H1 (cell line): ENCODE results near the gene RALGAPA2. TPM values are rescaled to one million over a fixed set of nuclear protein-coding genes. Genes with fewer than 3 reads are reported as not detected.

ENCODE experiments used
- CEBPB ChIP-seq: IDR thresholded peaks from 2 replicates; pipeline ENCODE4 v1.6.1; 2012; ENCODE audit warnings: low read depth, low read length
- EZH2 ChIP-seq: fragments of 200-600 bp; sonication (generic); IDR thresholded peaks from 2 replicates; pipeline ENCODE4 v1.7.1; 2012; ENCODE audit warnings: low read depth, mild to moderate bottlenecking, moderate library complexity, low read length, inconsistent platforms; ENCODE audit not compliant: severe bottlenecking
- NRF1 ChIP-seq: IDR thresholded peaks from 2 replicates; pipeline ENCODE4 v1.6.1; 2011; ENCODE audit warnings: mild to moderate bottlenecking, low read depth, low read length, improper control_type of control experiment
- RXRA ChIP-seq: IDR thresholded peaks from 2 replicates; pipeline ENCODE4 v1.6.1; 2011; ENCODE audit warnings: low read depth, mild to moderate bottlenecking, low read length, moderate library complexity; ENCODE audit not compliant: insufficient read depth
- polyA plus RNA-seq, 7 experiments: library from polyadenylated mRNA; depleted of rRNA in 3 of 7; stranded (reverse) in 5 of 7; unstranded in 2 of 7; fragments of >200 nt in 5 of 7; fragments of 200-250 nt in 2 of 7; gene quantifications; 1 replicate in 5 of 7; 2 replicates in 1 of 7; 4 replicates in 1 of 7; pipeline versions ENCODE4 v1.2.1 to v1.2.3, GENCODE V29; 2011 to 2013; ENCODE audit warnings: missing spikeins in 2 of 7, mixed read lengths in 2 of 7
- total RNA-seq: library from RNA; stranded (reverse); fragmentation: NEBNext Ultra II Directional; extraction: Animal tissue kit (Norgen Biotek cat#: 25700); gene quantifications from 2 replicates; pipeline ENCODE4 v1.2.1, GENCODE V29; 2021
- TF ChIP-seq, protein P1 (sequence below): IDR thresholded peaks from 2 replicates; pipeline ENCODE4 v1.6.1; 2011; ENCODE audit warnings: low read depth, mild to moderate bottlenecking, low read length; ENCODE audit not compliant: insufficient read depth

RALGAPA2 gene
- total and polyA plus RNA-seq, 2 of the 8 experiments (the other 6 are each of a cell fraction or from before 2014, with no cell fraction given): 5.1 to 25.5 TPM

DNA sequence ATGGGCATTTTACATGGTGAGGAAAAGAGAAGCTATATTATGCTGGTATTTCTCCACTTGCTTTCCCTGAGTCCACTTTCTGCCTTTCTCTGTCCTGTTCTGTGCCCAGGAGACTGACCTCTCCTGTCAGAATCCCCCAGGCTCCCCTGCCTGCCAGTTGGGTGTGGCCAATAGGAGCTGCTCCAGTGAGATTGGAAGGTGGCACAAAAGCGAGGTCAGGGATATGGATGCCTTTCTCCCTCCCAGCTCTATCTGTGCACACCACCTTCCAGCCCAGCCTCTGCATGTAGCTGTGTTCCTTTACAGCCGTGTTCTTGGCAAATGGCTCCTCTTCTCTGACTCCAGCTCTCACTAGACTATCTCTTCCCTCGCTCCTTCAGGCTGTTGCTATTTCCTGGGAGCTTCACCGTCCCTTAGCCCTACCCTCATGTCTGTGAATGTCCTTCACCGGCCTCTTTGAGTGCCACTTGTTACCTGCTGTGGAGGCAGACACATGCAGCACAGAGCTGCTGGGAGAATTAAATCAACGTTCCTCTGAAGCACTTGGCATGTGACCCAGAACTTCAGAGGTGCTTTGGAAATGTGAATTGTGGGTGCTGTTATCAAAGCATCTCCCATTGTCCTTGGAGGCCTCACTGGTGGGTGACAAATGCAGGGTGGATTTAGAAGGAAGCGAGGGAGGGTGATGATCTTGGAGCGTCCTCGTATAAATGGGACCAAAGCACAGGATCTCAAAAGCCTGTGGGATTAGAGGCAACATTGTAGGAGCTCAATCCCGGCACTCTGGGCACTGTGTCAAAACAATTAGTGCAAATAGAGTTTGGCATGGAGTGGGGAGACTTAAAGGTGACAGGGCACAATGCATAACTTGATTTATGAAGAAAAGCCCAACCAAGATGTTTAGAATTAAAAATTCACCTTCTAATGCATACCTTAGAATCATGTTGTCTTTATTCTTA is 28.9 kb upstream of the RALGAPA2 start (continued):
- TF ChIP-seq, protein P1, sequence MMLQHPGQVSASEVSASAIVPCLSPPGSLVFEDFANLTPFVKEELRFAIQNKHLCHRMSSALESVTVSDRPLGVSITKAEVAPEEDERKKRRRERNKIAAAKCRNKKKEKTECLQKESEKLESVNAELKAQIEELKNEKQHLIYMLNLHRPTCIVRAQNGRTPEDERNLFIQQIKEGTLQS: no peak
- no peak for TF ChIP-seq NRF1
- TF ChIP-seq EZH2: no peak
- no peak for TF ChIP-seq CEBPB
- TF ChIP-seq RXRA: no peak
